HL-60 (cell line): ENCODE measurements around the gene PHETA1.

ENCODE experiments used
- CTCF ChIP-seq: IDR thresholded peaks from one replicate; pipeline ENCODE4 v1.5.1; 2011; ENCODE audit warnings: low read length, control low read depth, inconsistent platforms; ENCODE audit not compliant: insufficient read depth
- GABPA ChIP-seq: IDR thresholded peaks from 2 replicates; pipeline ENCODE4 v1.6.1; 2012; ENCODE audit warnings: low read depth
- POLR2AphosphoS5 ChIP-seq: IDR thresholded peaks from 2 replicates; pipeline ENCODE4 v1.6.1; 2012; ENCODE audit warnings: low read depth
- REST ChIP-seq: IDR thresholded peaks from 2 replicates; pipeline ENCODE4 v1.6.1; 2012; ENCODE audit warnings: low read depth; ENCODE audit not compliant: insufficient replicate concordance
- SPI1 ChIP-seq: IDR thresholded peaks from 2 replicates; pipeline ENCODE4 v1.6.1; 2012; ENCODE audit warnings: low read depth, mild to moderate bottlenecking, borderline replicate concordance

GRCh38 chr12:111377440-111377839 is 8.5 kb upstream of the PHETA1 start:
- TF ChIP-seq SPI1 (no peak), POLR2AphosphoS5 (no peak), CTCF (no peak), REST (no peak), GABPA (no peak)
